Fibroblast of lung (primary cell): Measurements from ENCODE around the gene TMEM138. TPM values are rescaled to one million over a fixed set of nuclear protein-coding genes. Genes with fewer than 3 reads are reported as not detected.

ENCODE experiments used
- DNase-seq, 2 donors: peaks; one replicate each; pipeline versions ENCODE4 v3.0.0 to v3.0.0-alpha.2; 2010; ENCODE audit warnings: low read depth in 2 of 2
- H2AFZ ChIP-seq: 2 replicates; pipeline ENCODE4 v1.5.1; 2012; ENCODE audit warnings: low read length, control low read depth, inconsistent platforms
- H3K27ac ChIP-seq: 2 replicates; pipeline ENCODE4 v1.5.1; 2011; ENCODE audit warnings: low read length, control low read depth; ENCODE audit not compliant: insufficient read depth
- H3K27me3 ChIP-seq: 2 replicates; pipeline ENCODE4 v1.5.1; 2011; ENCODE audit warnings: mild to moderate bottlenecking, low read length; ENCODE audit not compliant: control insufficient read depth, insufficient read depth
- H3K36me3 ChIP-seq: 2 replicates; pipeline ENCODE4 v1.5.1; 2011; ENCODE audit warnings: low read length; ENCODE audit not compliant: control insufficient read depth, insufficient read depth
- H3K4me1 ChIP-seq: 2 replicates; pipeline ENCODE4 v1.5.1; 2011; ENCODE audit warnings: low read length; ENCODE audit not compliant: control insufficient read depth, insufficient read depth; ENCODE audit errors: extremely low read depth
- H3K4me2 ChIP-seq: 2 replicates; pipeline ENCODE4 v1.5.1; 2011; ENCODE audit warnings: low read length, control low read depth; ENCODE audit not compliant: insufficient read depth; ENCODE audit errors: extremely low read depth
- H3K4me3 ChIP-seq, 4 experiments: fragments of 200-600 bp in 1 of 4; sonication (generic) in 1 of 4; replicated peaks in 1 of 4; 2 replicates each; pipeline ENCODE4 v1.5.1; 2011 to 2016; ENCODE audit warnings: low read length in 4 of 4, low read depth in 3 of 4, mild to moderate bottlenecking in 3 of 4, control low read depth in 2 of 4, inconsistent platforms in 1 of 4, mixed read lengths in 1 of 4; ENCODE audit not compliant: insufficient read depth in 1 of 4; ENCODE audit errors: control extremely low read depth in 1 of 4
- H3K79me2 ChIP-seq: 2 replicates; pipeline ENCODE4 v1.5.1; 2012; ENCODE audit warnings: mild to moderate bottlenecking, low read length, inconsistent platforms; ENCODE audit not compliant: control insufficient read depth, insufficient read depth
- H3K9ac ChIP-seq: 2 replicates; pipeline ENCODE4 v1.5.1; 2011; ENCODE audit warnings: mild to moderate bottlenecking, low read length, control low read depth; ENCODE audit not compliant: insufficient read depth
- H3K9me3 ChIP-seq: 2 replicates; pipeline ENCODE4 v1.5.1; 2012; ENCODE audit warnings: low read depth, low read length; ENCODE audit not compliant: control insufficient read depth, insufficient read depth
- H4K20me1 ChIP-seq: 2 replicates; pipeline ENCODE4 v1.5.1; 2011; ENCODE audit warnings: low read length; ENCODE audit not compliant: control insufficient read depth, insufficient read depth; ENCODE audit errors: extremely low read depth
- EZH2 ChIP-seq: IDR thresholded peaks from 2 replicates; pipeline ENCODE4 v1.5.1; 2012; ENCODE audit warnings: low read length, control low read depth, mild to moderate bottlenecking; ENCODE audit errors: missing control alignments
- polyA plus RNA-seq, 2 donors: library from polyadenylated mRNA; depleted of rRNA in 1 of 2; stranded (reverse) in 1 of 2; unstranded in 1 of 2; fragments of >200 nt; gene quantifications; 2 replicates each; pipeline ENCODE4 v1.2.1, GENCODE V29; 2011 to 2012; ENCODE audit warnings: missing spikeins in 1 of 2
- total RNA-seq: library from RNA; depleted of rRNA; stranded (reverse); fragments of >200 nt; gene quantifications from 2 replicates; pipeline ENCODE4 v1.2.1, GENCODE V29; 2014
- TF ChIP-seq, protein P1 (sequence below), 2 donors: IDR thresholded peaks in 1 of 2; conservative IDR thresholded peaks in 1 of 2; 1 replicate in 1 of 2; 2 replicates in 1 of 2; pipeline ENCODE4 v1.5.1; 2011 to 2012; ENCODE audit warnings: low read length in 2 of 2, control low read depth in 1 of 2, inconsistent platforms in 1 of 2, low read depth in 1 of 2, mild to moderate bottlenecking in 1 of 2

Gene TMEM138
- total and polyA plus RNA-seq, 2 donors (not counting 1 experiment from before 2014, with no cell fraction given), result 30.2 to 95.9 TPM

DNA sequence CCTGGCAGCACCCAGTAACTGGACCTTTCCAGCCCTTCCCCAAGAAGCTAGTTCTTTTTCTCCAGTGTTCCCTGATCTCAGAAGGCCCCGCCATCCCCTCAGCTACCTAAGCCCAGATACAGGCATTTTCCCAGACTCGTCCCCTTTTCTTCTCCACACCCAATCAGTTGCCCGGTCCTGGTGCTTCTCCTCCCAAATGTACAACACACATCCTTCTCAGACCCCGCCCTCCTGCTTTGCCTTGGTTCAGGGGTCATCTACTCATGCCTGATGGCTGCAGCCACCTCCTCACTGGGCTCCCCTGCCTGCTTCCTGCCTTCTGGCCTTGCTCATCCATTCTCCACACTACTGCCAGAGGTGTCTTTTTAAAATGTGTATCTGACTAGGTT, 22.7 kb upstream of the TMEM138 start:
- Histone ChIP-seq H3K4me2 (no peak overlapping the region), H3K4me1 (no peaks in the 10 kb centered on the region), H3K36me3 (peaks cover 3% of the 10 kb centered on the region), H4K20me1 (no peaks in the 10 kb centered on the region), H3K9ac (no peak overlapping the region), H3K79me2 (no peaks in the 10 kb centered on the region), H3K9me3 (no peaks in the 10 kb centered on the region), H3K27me3 (no peaks in the 10 kb centered on the region), H3K27ac (no peak overlapping the region), H2AFZ (no peak overlapping the region), H3K4me3 (no peak overlapping the region)
- DNase-seq, result no peak
- no peak for TF ChIP-seq EZH2
- TF ChIP-seq, protein P1, sequence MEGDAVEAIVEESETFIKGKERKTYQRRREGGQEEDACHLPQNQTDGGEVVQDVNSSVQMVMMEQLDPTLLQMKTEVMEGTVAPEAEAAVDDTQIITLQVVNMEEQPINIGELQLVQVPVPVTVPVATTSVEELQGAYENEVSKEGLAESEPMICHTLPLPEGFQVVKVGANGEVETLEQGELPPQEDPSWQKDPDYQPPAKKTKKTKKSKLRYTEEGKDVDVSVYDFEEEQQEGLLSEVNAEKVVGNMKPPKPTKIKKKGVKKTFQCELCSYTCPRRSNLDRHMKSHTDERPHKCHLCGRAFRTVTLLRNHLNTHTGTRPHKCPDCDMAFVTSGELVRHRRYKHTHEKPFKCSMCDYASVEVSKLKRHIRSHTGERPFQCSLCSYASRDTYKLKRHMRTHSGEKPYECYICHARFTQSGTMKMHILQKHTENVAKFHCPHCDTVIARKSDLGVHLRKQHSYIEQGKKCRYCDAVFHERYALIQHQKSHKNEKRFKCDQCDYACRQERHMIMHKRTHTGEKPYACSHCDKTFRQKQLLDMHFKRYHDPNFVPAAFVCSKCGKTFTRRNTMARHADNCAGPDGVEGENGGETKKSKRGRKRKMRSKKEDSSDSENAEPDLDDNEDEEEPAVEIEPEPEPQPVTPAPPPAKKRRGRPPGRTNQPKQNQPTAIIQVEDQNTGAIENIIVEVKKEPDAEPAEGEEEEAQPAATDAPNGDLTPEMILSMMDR (conservative IDR thresholded peaks at IDR 0.05 in 1 of 2, IDR thresholded peaks at IDR 0.05 in 1 of 2; ENCODE audit: low read depth in 1 of 2, low read length in 2 of 2), result no peak

DNA sequence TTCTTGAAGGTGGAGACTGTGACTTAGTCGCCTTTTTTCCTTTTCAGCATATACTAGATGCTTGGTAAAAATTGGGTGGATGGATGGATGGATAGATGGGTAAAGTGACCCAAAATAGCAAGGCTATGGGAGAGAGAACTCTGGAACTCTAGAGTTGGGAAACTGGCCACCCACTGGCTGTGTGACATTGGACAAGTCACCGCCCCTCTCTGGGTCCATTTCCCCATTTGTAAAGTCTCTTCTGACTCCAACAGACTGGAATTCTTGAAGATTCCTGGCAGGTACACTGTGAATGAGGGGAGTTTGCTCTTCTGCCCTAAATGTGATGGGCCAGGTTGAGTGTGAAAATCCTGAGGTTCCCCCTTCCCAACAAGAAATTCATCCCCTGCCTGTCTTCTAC, 21.2 kb upstream of the TMEM138 start:
- no peaks in the 10 kb centered on the region for H3K4me1 ChIP-seq
- TF ChIP-seq, protein P1 (conservative IDR thresholded peaks at IDR 0.05 in 1 of 2, IDR thresholded peaks at IDR 0.05 in 1 of 2; ENCODE audit: low read depth in 1 of 2, low read length in 2 of 2), result no peak
- no peak for TF ChIP-seq EZH2
- no peak overlapping the region for H3K4me2 ChIP-seq
- H3K27ac ChIP-seq, result no peak overlapping the region
- no peaks in the 10 kb centered on the region for H3K9me3 ChIP-seq
- H3K79me2 ChIP-seq, result no peaks in the 10 kb centered on the region
- H3K27me3 ChIP-seq, result no peaks in the 10 kb centered on the region
- no peak overlapping the region for H2AFZ ChIP-seq
- peaks cover 3% of the 10 kb centered on the region for H3K36me3 ChIP-seq
- no peak for DNase-seq
- no peak overlapping the region for H3K9ac ChIP-seq
- no peaks in the 10 kb centered on the region for H4K20me1 ChIP-seq
- H3K4me3 ChIP-seq, result no peak overlapping the region

DNA sequence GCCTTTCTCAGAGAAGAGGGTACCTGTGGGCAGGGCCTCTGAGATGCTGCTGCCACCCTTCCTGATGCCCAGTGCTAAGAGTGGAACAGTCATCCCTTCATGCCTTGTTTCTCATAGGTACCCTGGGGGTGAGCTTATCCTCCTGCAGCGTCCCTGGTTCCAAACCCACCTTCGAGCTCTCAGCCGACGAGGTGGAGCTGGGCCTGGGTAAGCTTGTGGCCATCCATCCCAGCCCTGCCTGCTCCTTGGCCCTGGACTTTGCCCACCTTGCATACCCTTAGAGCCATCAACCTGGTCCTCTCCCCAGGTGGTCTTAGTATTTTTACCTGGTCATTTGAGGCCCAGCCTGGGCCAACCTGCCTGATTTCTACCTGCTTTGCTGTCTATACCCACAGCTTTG, 20.5 kb upstream of the TMEM138 start:
- Histone ChIP-seq H3K9ac (no peak overlapping the region), H4K20me1 (no peaks in the 10 kb centered on the region), H2AFZ (no peak overlapping the region), H3K4me1 (no peaks in the 10 kb centered on the region), H3K9me3 (no peaks in the 10 kb centered on the region), H3K36me3 (peaks cover 3% of the 10 kb centered on the region), H3K79me2 (no peaks in the 10 kb centered on the region), H3K4me3 (no peak overlapping the region), H3K27me3 (no peaks in the 10 kb centered on the region), H3K4me2 (no peak overlapping the region), H3K27ac (no peak overlapping the region)
- TF ChIP-seq, protein P1 (conservative IDR thresholded peaks at IDR 0.05 in 1 of 2, IDR thresholded peaks at IDR 0.05 in 1 of 2; ENCODE audit: low read depth in 1 of 2, low read length in 2 of 2), result no peak
- no peak for TF ChIP-seq EZH2
- no peak for DNase-seq
